HL-60 (cell line): ENCODE results near the gene CFAP58.

Experiments used
- POLR2AphosphoS5 ChIP-seq: IDR thresholded peaks from 2 replicates; pipeline ENCODE4 v1.6.1; 2012; ENCODE audit warnings: low read depth
- TF ChIP-seq, protein P1 (sequence below): IDR thresholded peaks from one replicate; pipeline ENCODE4 v1.5.1; 2011; ENCODE audit warnings: low read length, control low read depth, inconsistent platforms; ENCODE audit not compliant: insufficient read depth

DNA sequence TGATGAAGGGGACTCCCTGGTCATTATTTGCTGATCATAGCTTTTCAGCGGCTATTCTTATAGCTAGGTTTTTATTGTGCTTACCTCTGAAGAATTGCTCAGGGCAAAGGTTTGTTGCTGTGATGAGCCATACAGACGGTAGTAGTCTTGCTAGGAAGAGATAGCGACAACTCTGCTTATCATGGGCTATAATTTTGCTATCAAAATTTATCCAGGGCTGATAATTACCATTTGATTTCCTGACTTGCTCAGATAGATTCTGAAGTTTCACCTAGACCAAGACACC is 103.9 kb downstream of the CFAP58 start:
- no peak for TF ChIP-seq POLR2AphosphoS5
- TF ChIP-seq, protein P1, sequence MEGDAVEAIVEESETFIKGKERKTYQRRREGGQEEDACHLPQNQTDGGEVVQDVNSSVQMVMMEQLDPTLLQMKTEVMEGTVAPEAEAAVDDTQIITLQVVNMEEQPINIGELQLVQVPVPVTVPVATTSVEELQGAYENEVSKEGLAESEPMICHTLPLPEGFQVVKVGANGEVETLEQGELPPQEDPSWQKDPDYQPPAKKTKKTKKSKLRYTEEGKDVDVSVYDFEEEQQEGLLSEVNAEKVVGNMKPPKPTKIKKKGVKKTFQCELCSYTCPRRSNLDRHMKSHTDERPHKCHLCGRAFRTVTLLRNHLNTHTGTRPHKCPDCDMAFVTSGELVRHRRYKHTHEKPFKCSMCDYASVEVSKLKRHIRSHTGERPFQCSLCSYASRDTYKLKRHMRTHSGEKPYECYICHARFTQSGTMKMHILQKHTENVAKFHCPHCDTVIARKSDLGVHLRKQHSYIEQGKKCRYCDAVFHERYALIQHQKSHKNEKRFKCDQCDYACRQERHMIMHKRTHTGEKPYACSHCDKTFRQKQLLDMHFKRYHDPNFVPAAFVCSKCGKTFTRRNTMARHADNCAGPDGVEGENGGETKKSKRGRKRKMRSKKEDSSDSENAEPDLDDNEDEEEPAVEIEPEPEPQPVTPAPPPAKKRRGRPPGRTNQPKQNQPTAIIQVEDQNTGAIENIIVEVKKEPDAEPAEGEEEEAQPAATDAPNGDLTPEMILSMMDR = no peak
